LNCAP (cell line): ENCODE results near the gene CTXN1.

Experiments used
- CTCF ChIP-seq: fragments of 450-650 bp; IDR thresholded peaks from 2 replicates; pipeline ENCODE4 v1.5.1; 2017; ENCODE audit warnings: mild to moderate bottlenecking

The CTXN1 gene

GRCh38 chr19:7968008-7968795 is 42.3 kb upstream of the CTXN1 start:
- TF ChIP-seq CTCF: no peak

GRCh38 chr19:7965921-7966665 is 40.2 kb upstream of the CTXN1 start:
- TF ChIP-seq CTCF: no peak

GRCh38 chr19:7965259-7965841 is 39.4 kb upstream of the CTXN1 start:
- no peak for TF ChIP-seq CTCF

- TF ChIP-seq CTCF: no peak
Observed at GRCh38 chr19:7963566-7963965, 37.6 kb upstream of the CTXN1 start.

- TF ChIP-seq CTCF: no peak
Observed at GRCh38 chr19:7962644-7963268, 36.8 kb upstream of the CTXN1 start.

GRCh38 chr19:7961920-7962626 is 36.1 kb upstream of the CTXN1 start:
- TF ChIP-seq CTCF: no peak

GRCh38 chr19:7959211-7959610 is 33.3 kb upstream of the CTXN1 start:
- TF ChIP-seq CTCF: no peak
